ENCODE results near the gene CRYGN.

The CRYGN gene

GRCh38 chr7:151406886-151407583, 32.9 kb downstream of the CRYGN start:
- DNase-seq (ENCODE audit: low read depth in 3 of 3): no peak

- DNase-seq (ENCODE audit: low read depth in 3 of 3): no peak
These were observed 33.7 kb downstream of the CRYGN start for GRCh38 chr7:151406051-151406875.

- no peak for DNase-seq (ENCODE audit: low read depth in 3 of 3)
These were observed 34.4 kb downstream of the CRYGN start for GRCh38 chr7:151405588-151405987.

GRCh38 chr7:151405056-151405455, 34.9 kb downstream of the CRYGN start:
- DNase-seq (ENCODE audit: low read depth in 3 of 3): no peak

GRCh38 chr7:151404216-151405011, 35.5 kb downstream of the CRYGN start:
- DNase-seq (ENCODE audit: low read depth in 3 of 3): no peak

- DNase-seq (ENCODE audit: low read depth in 3 of 3): no peak
These were observed 36.2 kb downstream of the CRYGN start for GRCh38 chr7:151403764-151404163.

- no peak for DNase-seq (ENCODE audit: low read depth in 3 of 3)
These were observed 37.7 kb downstream of the CRYGN start for GRCh38 chr7:151402029-151402835.

- no peak for DNase-seq (ENCODE audit: low read depth in 3 of 3)
These were observed 39.2 kb downstream of the CRYGN start for GRCh38 chr7:151400626-151401315.

- no peak for DNase-seq (ENCODE audit: low read depth in 3 of 3)
These were observed 40.0 kb downstream of the CRYGN start for GRCh38 chr7:151399906-151400305.

GRCh38 chr7:151399305-151399601, 40.7 kb downstream of the CRYGN start:
- DNase-seq (ENCODE audit: low read depth in 3 of 3): no peak

GRCh38 chr7:151398446-151399304, 41.3 kb downstream of the CRYGN start:
- no peak for DNase-seq (ENCODE audit: low read depth in 3 of 3)

- no peak for DNase-seq (ENCODE audit: low read depth in 3 of 3)
These were observed 42.9 kb downstream of the CRYGN start for GRCh38 chr7:151397026-151397425.

GRCh38 chr7:151396328-151396970, 43.5 kb downstream of the CRYGN start:
- DNase-seq (ENCODE audit: low read depth in 3 of 3): no peak

- no peak for DNase-seq (ENCODE audit: low read depth in 3 of 3)
These were observed 44.9 kb downstream of the CRYGN start for GRCh38 chr7:151395036-151395367.

GRCh38 chr7:151394076-151395035, 45.6 kb downstream of the CRYGN start:
- no peak for DNase-seq (ENCODE audit: low read depth in 3 of 3)

- no peak for DNase-seq (ENCODE audit: low read depth in 3 of 3)
These were observed 46.6 kb downstream of the CRYGN start for GRCh38 chr7:151393031-151393977.

- DNase-seq (ENCODE audit: low read depth in 3 of 3): no peak
These were observed 47.5 kb downstream of the CRYGN start for GRCh38 chr7:151392426-151392825.

Measured in stimulated activated CD4-positive, alpha-beta T cell treated with anti-CD3 and anti-CD28 coated beads, TNF-alpha, amount 100 ng/mL, for 24 hours (primary cell).